K562 (cell line): ENCODE results near the gene MBOAT1. TPM values are rescaled to one million over a fixed set of nuclear protein-coding genes. Genes with fewer than 3 reads are reported as not detected.

Experiments used
- ATAC-seq: fragments of 200-7000 bp; cut with Tn5 transposase; 3 replicates; pipeline ENCODE4 v1.9.1; 2020; ENCODE audit warnings: moderate library complexity
- BruUV-seq: library from RNA; stranded (reverse); fragments of 400-500 nt; replicated peaks from 2 replicates; lab custom pipeline; 2021; lab: Mats Ljungman, UMichigan
- CTCF ChIA-PET: fragments of 300-600 bp; formaldehyde crosslinking; extraction: SDS; loops from one replicate; lab custom pipeline; 2021; ENCODE audit warnings: low intra/inter-chr PET ratio; lab: Yijun Ruan, JAX
- POLR2A ChIA-PET: fragments of 300-600, 350-650 bp; sonication (Branson Sonifier 250); formaldehyde crosslinking; extraction: SDS; loops from one replicate; lab custom pipeline; 2021; ENCODE audit warnings: antibody characterized with exemption, inconsistent platforms; lab: Yijun Ruan, JAX
- DNase-seq, 4 experiments: peaks; one replicate each; pipeline versions ENCODE4 v3.0.0 to v3.0.0-alpha.2; 2011 to 2018; ENCODE audit warnings: low spot score in 3 of 4, mixed read lengths in 3 of 4; ENCODE audit errors: extremely low read depth in 1 of 4
- FAIRE-seq: peaks from 2 replicates; lab custom pipeline; 2011; peaks lifted over from hg19 to GRCh38; lab: Jason Lieb, UNC
- H2AFZ ChIP-seq: 2 replicates; pipeline ENCODE4 v1.6.0; 2011; ENCODE audit warnings: low read depth, low read length, control low read depth, inconsistent platforms
- H3K27ac ChIP-seq: fragments of 200-600 bp; 3 replicates; pipeline ENCODE4 v1.8.0; 2011; ENCODE audit warnings: low read depth, mild to moderate bottlenecking, control low read depth, inconsistent platforms, low read length, moderate library complexity, mixed read lengths; ENCODE audit errors: extremely low read depth
- H3K27me3 ChIP-seq, 2 experiments: fragments of 300-600 bp in 1 of 2; 2 replicates in 1 of 2; 3 replicates in 1 of 2; pipeline versions ENCODE4 v1.6.0 to v1.8.0; 2011; ENCODE audit warnings: inconsistent platforms in 2 of 2, low read length in 2 of 2, mild to moderate bottlenecking in 1 of 2, mixed read lengths in 1 of 2, moderate library complexity in 1 of 2; ENCODE audit not compliant: control insufficient read depth in 2 of 2, insufficient read depth in 2 of 2
- H3K36me3 ChIP-seq: fragments of 300-600 bp; 3 replicates; pipeline ENCODE4 v1.8.0; 2011; ENCODE audit warnings: mild to moderate bottlenecking, low read length, inconsistent platforms; ENCODE audit not compliant: control insufficient read depth, insufficient read depth
- H3K4me1 ChIP-seq, 2 experiments: fragments of 200-600 bp in 1 of 2; replicated peaks in 1 of 2; 2 replicates in 1 of 2; 3 replicates in 1 of 2; pipeline versions ENCODE4 v1.5.1 to v1.8.0; 2011; ENCODE audit warnings: inconsistent platforms in 2 of 2, low read length in 2 of 2, mild to moderate bottlenecking in 1 of 2, mixed read lengths in 1 of 2, moderate library complexity in 1 of 2; ENCODE audit not compliant: control insufficient read depth in 2 of 2, insufficient read depth in 2 of 2
- H3K4me2 ChIP-seq: 2 replicates; pipeline ENCODE4 v1.6.1; 2011; ENCODE audit warnings: low read length, control low read depth, inconsistent platforms, mixed read lengths; ENCODE audit not compliant: insufficient read depth
- H3K4me3 ChIP-seq: fragments of 200-600 bp; sonication (generic), shearing (Covaris generic); 2 replicates; pipeline ENCODE4 v1.5.1; 2016; ENCODE audit warnings: control low read depth, inconsistent platforms
- H3K79me2 ChIP-seq: fragments of 200-600 bp; 3 replicates; pipeline ENCODE4 v1.8.0; 2011; ENCODE audit warnings: low read length, inconsistent platforms; ENCODE audit not compliant: control insufficient read depth, insufficient read depth
- H3K9ac ChIP-seq, 2 experiments: 2 replicates each; pipeline versions ENCODE4 v1.6.0 to v1.6.1; 2011; ENCODE audit warnings: low read depth in 2 of 2, low read length in 2 of 2, control low read depth in 1 of 2, inconsistent platforms in 1 of 2, mild to moderate bottlenecking in 1 of 2, mixed read lengths in 1 of 2; ENCODE audit not compliant: insufficient read depth in 1 of 2
- H3K9me1 ChIP-seq: one replicate; pipeline ENCODE4 v1.6.0; 2011; ENCODE audit warnings: inconsistent platforms, mild to moderate bottlenecking, low read length, moderate library complexity; ENCODE audit not compliant: control insufficient read depth, insufficient read depth
- H3K9me3 ChIP-seq: replicated peaks from 2 replicates; pipeline ENCODE4 v1.5.1; 2011; ENCODE audit warnings: low read depth, low read length, inconsistent platforms; ENCODE audit not compliant: control insufficient read depth, insufficient read depth
- H4K20me1 ChIP-seq: replicated peaks from 2 replicates; pipeline ENCODE4 v1.6.1; 2011; ENCODE audit warnings: low read length, inconsistent platforms, mixed read lengths; ENCODE audit not compliant: control insufficient read depth, insufficient read depth
- HDAC8 ChIP-seq: fragments of 450-650 bp; IDR thresholded peaks from 2 replicates; pipeline ENCODE4 v1.6.1; 2016; ENCODE audit warnings: mild to moderate bottlenecking, missing genetic modification characterization, moderate library complexity, missing compliant biosample characterization
- MECOM ChIP-seq: fragments of 250-450 bp; sonication (Bioruptor Pico); IDR thresholded peaks from 2 replicates; pipeline ENCODE4 v1.8.0; 2022; ENCODE audit warnings: inconsistent platforms
- MEF2D ChIP-seq: conservative IDR thresholded peaks from 2 replicates; pipeline ENCODE4 v1.6.1; 2016; ENCODE audit warnings: low read depth, missing genetic modification characterization, missing compliant biosample characterization
- MTA1 ChIP-seq: fragments of 450-650 bp; IDR thresholded peaks from 2 replicates; pipeline ENCODE4 v1.6.1; 2017; ENCODE audit warnings: borderline replicate concordance
- YY1 ChIP-seq, 3 experiments: IDR thresholded peaks; 2 replicates each; pipeline ENCODE4 v1.6.1; 2011; ENCODE audit warnings: low read length in 2 of 3, mild to moderate bottlenecking in 2 of 3, moderate library complexity in 2 of 3, borderline replicate concordance in 1 of 3, control low read depth in 1 of 3, low read depth in 1 of 3; ENCODE audit not compliant: insufficient read depth in 3 of 3, insufficient replicate concordance in 2 of 3, control insufficient read depth in 1 of 3, insufficient read length in 1 of 3; ENCODE audit errors: extremely low read depth in 1 of 3
- ZNF212 ChIP-seq: fragments of 450-650 bp; formaldehyde crosslinking; IDR thresholded peaks from 2 replicates; pipeline ENCODE4 v1.4.0; 2020; ENCODE audit warnings: mild to moderate bottlenecking
- ZNF436 ChIP-seq: fragments of 250-450, 450-650 bp; sonication (Bioruptor Pico); formaldehyde crosslinking; IDR thresholded peaks from 2 replicates; pipeline ENCODE4 v1.7.0; 2020; ENCODE audit warnings: mild to moderate bottlenecking
- ZNF507 ChIP-seq: conservative IDR thresholded peaks from 2 replicates; pipeline ENCODE4 v1.6.1; 2017; ENCODE audit warnings: missing genetic modification characterization, missing compliant biosample characterization
- ZNF561 ChIP-seq: fragments of 450-650 bp; formaldehyde crosslinking; conservative IDR thresholded peaks from 2 replicates; pipeline ENCODE4 v1.4.0; 2020; ENCODE audit warnings: mild to moderate bottlenecking, moderate library complexity
- ZNF695 ChIP-seq: fragments of 450-650 bp; formaldehyde crosslinking; IDR thresholded peaks from 2 replicates; pipeline ENCODE4 v1.4.0; 2020; ENCODE audit warnings: mild to moderate bottlenecking, moderate library complexity
- WGBS: fragments of 100-300 bp; shearing (Covaris generic); methylation state at CpG from one replicate; pipeline ENCODE4 v1.1.6; 2016; ENCODE audit warnings: low coverage, mixed read lengths; ENCODE audit not compliant: insufficient coverage; ENCODE audit errors: missing lambda C conversion rate; 5-methylcytosine and 5-hydroxymethylcytosine counted together
- in situ Hi-C: fragments of 300-500 bp; cut with MboI; formaldehyde crosslinking; loops from 4 replicates; pipeline ENCODE4 v1.15.0; 2018; ENCODE audit warnings: inconsistent platforms, mixed read lengths
- intact Hi-C: fragments of 100-400 bp; cut with micrococcal nuclease; formaldehyde crosslinking; loops from 2 replicates; pipeline ENCODE4 v1.14.2; 2022
- polyA plus RNA-seq, 8 experiments: library from polyadenylated mRNA; depleted of rRNA in 4 of 8; stranded (reverse) in 5 of 8; unstranded in 3 of 8; fragments of >200 nt; fragmentation: Nextera tagmentation in 2 of 8; fragmentation: Illumina TruSeq in 1 of 8; extraction: Ambion mirVana in 2 of 8; extraction: Trizol in 1 of 8; gene quantifications; 2 replicates each; pipeline versions ENCODE4 v1.2.1 to v1.2.3, GENCODE V29; 2011 to 2014; ENCODE audit warnings: inconsistent platforms in 1 of 8, missing spikeins in 1 of 8
- total RNA-seq, 7 experiments: library from RNA; depleted of rRNA in 6 of 7; stranded (reverse); fragments of >200 nt in 6 of 7; fragmentation: Illumina TruSeq in 2 of 7; extraction: Trizol in 2 of 7; gene quantifications; 2 replicates each; pipeline versions ENCODE4 v1.2.1 to v1.2.3, GENCODE V29; 2011 to 2021; ENCODE audit warnings: low replicate concordance in 1 of 7
- TF ChIP-seq, protein P1 (sequence below): fragments of 450-650 bp; IDR thresholded peaks from 2 replicates; pipeline ENCODE4 v1.6.1; 2018; ENCODE audit not compliant: partially characterized antibody

The MBOAT1 gene
- total and polyA plus RNA-seq, 9 of the 15 experiments (the other 6 are each of a cell fraction or from before 2014, with no cell fraction given), result 0.13 to 16.5 (median 10.3) TPM

DNA sequence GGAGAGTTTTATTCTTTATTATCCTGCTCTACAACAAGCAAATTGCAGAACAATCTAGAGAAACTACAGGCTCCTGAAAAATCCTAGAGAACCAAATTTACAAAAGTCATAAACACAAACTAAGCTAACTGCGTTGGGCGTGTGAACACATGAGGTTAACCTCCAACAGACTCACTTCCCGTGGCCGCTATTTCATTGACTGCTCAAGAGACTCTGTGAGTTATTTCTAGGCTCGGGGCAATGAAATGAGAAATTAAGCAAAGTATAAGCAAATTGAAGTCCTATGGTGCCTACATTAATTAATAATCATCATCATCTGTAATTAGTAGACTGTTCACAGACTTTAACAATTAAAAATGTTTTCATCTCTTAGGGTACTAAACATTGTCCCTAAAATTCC, 100.0 kb downstream of the MBOAT1 start:
- ChIA-PET CTCF (no interaction called here), POLR2A (no interaction called here)
- Histone ChIP-seq H3K4me2 (no peak overlapping the region), H3K36me3 (peaks cover 12% of the 10 kb centered on the region; the same call in 2 of the 3 replicates), H3K9me1 (no peaks in the 10 kb centered on the region), H3K9ac (no peak overlapping the region), H4K20me1 (no peaks in the 10 kb centered on the region), H2AFZ (no peak overlapping the region), H3K27ac (no peak overlapping the region), H3K4me3 (no peak overlapping the region), H3K27me3 (no peaks in the 10 kb centered on the region), H3K79me2 (no peaks in the 10 kb centered on the region), H3K9me3 (no peaks in the 10 kb centered on the region), H3K4me1 (no peaks in the 10 kb centered on the region)
- BruUV-seq, result no TSS peak
- ATAC-seq (no peak), DNase-seq (no peak), FAIRE-seq (no peak)
- intact Hi-C loops (no loop called here), in situ Hi-C loops (no loop called here)
- TF ChIP-seq ZNF436 (CRISPR knock-in tag) (no peak), ZNF212 (CRISPR knock-in tag) (no peak), ZNF561 (CRISPR knock-in tag) (no peak), ZNF695 (no peak), MECOM (CRISPR knock-in tag) (no peak), HDAC8 (no peak), YY1 (IDR thresholded peaks at IDR 0.05; ENCODE audit: borderline replicate concordance in 1 of 3, control insufficient read depth in 1 of 3, extremely low read depth in 1 of 3, insufficient read depth in 3 of 3, insufficient read length in 1 of 3, insufficient replicate concordance in 2 of 3, low read depth in 1 of 3, low read length in 2 of 3) (no peak), MTA1 (no peak), ZNF507 (tag) (no peak), MEF2D (no peak)
- TF ChIP-seq, protein P1, sequence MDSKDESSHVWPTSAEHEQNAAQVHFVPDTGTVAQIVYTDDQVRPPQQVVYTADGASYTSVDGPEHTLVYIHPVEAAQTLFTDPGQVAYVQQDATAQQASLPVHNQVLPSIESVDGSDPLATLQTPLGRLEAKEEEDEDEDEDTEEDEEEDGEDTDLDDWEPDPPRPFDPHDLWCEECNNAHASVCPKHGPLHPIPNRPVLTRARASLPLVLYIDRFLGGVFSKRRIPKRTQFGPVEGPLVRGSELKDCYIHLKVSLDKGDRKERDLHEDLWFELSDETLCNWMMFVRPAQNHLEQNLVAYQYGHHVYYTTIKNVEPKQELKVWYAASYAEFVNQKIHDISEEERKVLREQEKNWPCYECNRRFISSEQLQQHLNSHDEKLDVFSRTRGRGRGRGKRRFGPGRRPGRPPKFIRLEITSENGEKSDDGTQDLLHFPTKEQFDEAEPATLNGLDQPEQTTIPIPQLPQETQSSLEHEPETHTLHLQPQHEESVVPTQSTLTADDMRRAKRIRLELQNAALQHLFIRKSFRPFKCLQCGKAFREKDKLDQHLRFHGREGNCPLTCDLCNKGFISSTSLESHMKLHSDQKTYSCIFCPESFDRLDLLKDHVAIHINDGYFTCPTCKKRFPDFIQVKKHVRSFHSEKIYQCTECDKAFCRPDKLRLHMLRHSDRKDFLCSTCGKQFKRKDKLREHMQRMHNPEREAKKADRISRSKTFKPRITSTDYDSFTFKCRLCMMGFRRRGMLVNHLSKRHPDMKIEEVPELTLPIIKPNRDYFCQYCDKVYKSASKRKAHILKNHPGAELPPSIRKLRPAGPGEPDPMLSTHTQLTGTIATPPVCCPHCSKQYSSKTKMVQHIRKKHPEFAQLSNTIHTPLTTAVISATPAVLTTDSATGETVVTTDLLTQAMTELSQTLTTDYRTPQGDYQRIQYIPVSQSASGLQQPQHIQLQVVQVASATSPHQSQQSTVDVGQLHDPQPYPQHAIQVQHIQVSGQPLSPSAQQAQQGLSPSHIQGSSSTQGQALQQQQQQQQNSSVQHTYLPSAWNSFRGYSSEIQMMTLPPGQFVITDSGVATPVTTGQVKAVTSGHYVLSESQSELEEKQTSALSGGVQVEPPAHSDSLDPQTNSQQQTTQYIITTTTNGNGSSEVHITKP, result no peak
- 95% methylated on average over 5 of the region's 5 CpGs for WGBS
